NT2/D1 (cell line): ENCODE measurements around the gene CTDP1.

Experiments used
- SUZ12 ChIP-seq: IDR thresholded peaks from 2 replicates; pipeline ENCODE4 v1.6.1; 2011; ENCODE audit not compliant: insufficient read length, insufficient read depth; ENCODE audit errors: extremely low read depth
- YY1 ChIP-seq: IDR thresholded peaks from 2 replicates; pipeline ENCODE4 v1.6.1; 2011; ENCODE audit not compliant: insufficient read length, insufficient read depth
- ZNF274 ChIP-seq: IDR thresholded peaks from 2 replicates; pipeline ENCODE4 v1.6.1; 2011; ENCODE audit warnings: mild to moderate bottlenecking, low read depth, low read length

- no peak for TF ChIP-seq YY1
- no peak for TF ChIP-seq ZNF274
- TF ChIP-seq SUZ12, result no peak
Measured at GRCh38 chr18:79735071-79735980, 55.7 kb downstream of the CTDP1 start.
